DND-41 (cell line): Measurements from ENCODE around the gene GADD45A.

ENCODE experiments used
- EZH2 ChIP-seq: IDR thresholded peaks from 3 replicates; pipeline ENCODE4 v1.6.1; 2012; ENCODE audit warnings: borderline replicate concordance, low read depth, mild to moderate bottlenecking, moderate library complexity, low read length, inconsistent platforms; ENCODE audit not compliant: severe bottlenecking
- TF ChIP-seq, protein P1 (sequence below): IDR thresholded peaks from 2 replicates; pipeline ENCODE4 v1.5.1; 2012; ENCODE audit warnings: borderline replicate concordance, low read length, moderate library complexity, mild to moderate bottlenecking; ENCODE audit not compliant: poor library complexity, severe bottlenecking; ENCODE audit errors: extremely low read depth

- no peak for TF ChIP-seq EZH2
- TF ChIP-seq, protein P1, sequence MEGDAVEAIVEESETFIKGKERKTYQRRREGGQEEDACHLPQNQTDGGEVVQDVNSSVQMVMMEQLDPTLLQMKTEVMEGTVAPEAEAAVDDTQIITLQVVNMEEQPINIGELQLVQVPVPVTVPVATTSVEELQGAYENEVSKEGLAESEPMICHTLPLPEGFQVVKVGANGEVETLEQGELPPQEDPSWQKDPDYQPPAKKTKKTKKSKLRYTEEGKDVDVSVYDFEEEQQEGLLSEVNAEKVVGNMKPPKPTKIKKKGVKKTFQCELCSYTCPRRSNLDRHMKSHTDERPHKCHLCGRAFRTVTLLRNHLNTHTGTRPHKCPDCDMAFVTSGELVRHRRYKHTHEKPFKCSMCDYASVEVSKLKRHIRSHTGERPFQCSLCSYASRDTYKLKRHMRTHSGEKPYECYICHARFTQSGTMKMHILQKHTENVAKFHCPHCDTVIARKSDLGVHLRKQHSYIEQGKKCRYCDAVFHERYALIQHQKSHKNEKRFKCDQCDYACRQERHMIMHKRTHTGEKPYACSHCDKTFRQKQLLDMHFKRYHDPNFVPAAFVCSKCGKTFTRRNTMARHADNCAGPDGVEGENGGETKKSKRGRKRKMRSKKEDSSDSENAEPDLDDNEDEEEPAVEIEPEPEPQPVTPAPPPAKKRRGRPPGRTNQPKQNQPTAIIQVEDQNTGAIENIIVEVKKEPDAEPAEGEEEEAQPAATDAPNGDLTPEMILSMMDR, result no peak
These were observed 29.4 kb upstream of the GADD45A start for GRCh38 chr1:67655581-67655980.
